ENCODE measurements around the gene MACROH2A2.

DNA sequence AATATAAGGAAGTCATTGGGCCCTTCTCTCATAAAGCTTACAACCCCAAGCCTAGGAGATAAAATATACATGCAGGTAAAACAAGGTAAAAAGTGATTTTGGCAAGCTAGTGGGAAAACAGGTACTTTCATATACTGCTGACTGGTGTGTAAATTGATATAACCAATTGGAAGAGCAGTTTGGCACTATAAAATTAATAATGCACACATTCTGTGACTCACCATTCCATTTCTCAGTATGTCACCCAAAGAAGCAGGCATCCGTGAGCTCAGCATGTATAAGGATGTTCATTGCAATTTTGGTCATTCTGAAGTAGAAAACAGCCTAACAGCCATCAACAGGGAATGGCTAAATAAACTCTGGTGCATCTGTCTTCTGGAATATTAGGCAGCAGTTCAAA lies 2.9 kb downstream of the MACROH2A2 start:
- no peak for TF ChIP-seq SIN3A (IDR thresholded peaks at IDR 0.05; ENCODE audit: borderline replicate concordance, insufficient read depth, low read depth, low read length)
- TF ChIP-seq, protein P1, sequence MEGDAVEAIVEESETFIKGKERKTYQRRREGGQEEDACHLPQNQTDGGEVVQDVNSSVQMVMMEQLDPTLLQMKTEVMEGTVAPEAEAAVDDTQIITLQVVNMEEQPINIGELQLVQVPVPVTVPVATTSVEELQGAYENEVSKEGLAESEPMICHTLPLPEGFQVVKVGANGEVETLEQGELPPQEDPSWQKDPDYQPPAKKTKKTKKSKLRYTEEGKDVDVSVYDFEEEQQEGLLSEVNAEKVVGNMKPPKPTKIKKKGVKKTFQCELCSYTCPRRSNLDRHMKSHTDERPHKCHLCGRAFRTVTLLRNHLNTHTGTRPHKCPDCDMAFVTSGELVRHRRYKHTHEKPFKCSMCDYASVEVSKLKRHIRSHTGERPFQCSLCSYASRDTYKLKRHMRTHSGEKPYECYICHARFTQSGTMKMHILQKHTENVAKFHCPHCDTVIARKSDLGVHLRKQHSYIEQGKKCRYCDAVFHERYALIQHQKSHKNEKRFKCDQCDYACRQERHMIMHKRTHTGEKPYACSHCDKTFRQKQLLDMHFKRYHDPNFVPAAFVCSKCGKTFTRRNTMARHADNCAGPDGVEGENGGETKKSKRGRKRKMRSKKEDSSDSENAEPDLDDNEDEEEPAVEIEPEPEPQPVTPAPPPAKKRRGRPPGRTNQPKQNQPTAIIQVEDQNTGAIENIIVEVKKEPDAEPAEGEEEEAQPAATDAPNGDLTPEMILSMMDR (IDR thresholded peaks at IDR 0.05) = no peak
- no peak for TF ChIP-seq TCF7L2 (IDR thresholded peaks at IDR 0.05; ENCODE audit: low read depth, low read length)
- no peak for TF ChIP-seq POLR2AphosphoS5 (IDR thresholded peaks at IDR 0.05; ENCODE audit: low read depth, low read length)
- TF ChIP-seq, protein P2, sequence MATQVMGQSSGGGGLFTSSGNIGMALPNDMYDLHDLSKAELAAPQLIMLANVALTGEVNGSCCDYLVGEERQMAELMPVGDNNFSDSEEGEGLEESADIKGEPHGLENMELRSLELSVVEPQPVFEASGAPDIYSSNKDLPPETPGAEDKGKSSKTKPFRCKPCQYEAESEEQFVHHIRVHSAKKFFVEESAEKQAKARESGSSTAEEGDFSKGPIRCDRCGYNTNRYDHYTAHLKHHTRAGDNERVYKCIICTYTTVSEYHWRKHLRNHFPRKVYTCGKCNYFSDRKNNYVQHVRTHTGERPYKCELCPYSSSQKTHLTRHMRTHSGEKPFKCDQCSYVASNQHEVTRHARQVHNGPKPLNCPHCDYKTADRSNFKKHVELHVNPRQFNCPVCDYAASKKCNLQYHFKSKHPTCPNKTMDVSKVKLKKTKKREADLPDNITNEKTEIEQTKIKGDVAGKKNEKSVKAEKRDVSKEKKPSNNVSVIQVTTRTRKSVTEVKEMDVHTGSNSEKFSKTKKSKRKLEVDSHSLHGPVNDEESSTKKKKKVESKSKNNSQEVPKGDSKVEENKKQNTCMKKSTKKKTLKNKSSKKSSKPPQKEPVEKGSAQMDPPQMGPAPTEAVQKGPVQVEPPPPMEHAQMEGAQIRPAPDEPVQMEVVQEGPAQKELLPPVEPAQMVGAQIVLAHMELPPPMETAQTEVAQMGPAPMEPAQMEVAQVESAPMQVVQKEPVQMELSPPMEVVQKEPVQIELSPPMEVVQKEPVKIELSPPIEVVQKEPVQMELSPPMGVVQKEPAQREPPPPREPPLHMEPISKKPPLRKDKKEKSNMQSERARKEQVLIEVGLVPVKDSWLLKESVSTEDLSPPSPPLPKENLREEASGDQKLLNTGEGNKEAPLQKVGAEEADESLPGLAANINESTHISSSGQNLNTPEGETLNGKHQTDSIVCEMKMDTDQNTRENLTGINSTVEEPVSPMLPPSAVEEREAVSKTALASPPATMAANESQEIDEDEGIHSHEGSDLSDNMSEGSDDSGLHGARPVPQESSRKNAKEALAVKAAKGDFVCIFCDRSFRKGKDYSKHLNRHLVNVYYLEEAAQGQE (IDR thresholded peaks at IDR 0.05; ENCODE audit: insufficient read depth in 1 of 2, low read depth in 2 of 2, low read length in 1 of 2) = no peak
